GM18867 (cell line): ENCODE results near the gene POMT2.

Experiments used
- ATAC-seq: cut with Tn5 transposase; IDR thresholded peaks from one replicate; pipeline ENCODE4 v1.9.1; 2021; ENCODE audit warnings: mild to moderate bottlenecking, moderate library complexity; ENCODE audit not compliant: unreplicated experiment

Gene POMT2

DNA sequence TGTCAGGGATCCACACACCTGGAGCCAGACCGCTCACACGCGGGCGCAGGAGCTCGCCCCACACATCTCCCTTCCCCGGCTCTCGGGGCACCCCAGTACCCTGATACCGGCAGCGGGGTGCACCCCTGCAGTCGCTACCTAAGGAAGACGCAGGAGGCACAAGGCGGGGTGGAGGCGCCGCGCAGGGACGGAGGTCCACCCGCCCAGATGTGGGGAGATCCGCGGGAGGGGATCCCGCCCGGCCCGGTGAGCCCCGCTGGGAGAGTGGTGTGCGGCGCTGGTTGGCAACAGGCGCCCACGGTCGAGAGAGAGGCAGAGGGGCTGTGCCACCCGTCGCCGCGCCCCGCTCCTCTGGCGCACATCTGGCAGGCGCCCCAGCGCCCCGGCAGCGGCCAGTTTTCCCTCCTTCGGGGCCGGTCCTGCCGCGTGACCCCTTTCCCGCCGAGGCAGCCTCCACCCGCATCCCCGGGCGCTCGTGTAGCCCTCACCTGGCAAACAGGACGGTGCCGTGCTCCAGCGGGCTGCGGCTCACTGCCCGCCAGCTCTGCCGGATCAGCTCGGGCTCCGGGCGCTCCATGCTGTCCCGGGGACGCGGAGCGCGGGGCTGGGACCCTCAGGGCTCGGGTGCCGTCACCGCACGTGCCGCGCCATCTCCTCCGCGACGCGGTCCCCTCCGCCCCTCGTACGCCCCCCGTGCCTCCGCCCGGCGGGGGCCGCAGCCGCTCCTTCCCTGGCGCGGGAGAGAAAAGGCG, 50.1 kb downstream of the POMT2 start:
- ATAC-seq, result no peak

DNA sequence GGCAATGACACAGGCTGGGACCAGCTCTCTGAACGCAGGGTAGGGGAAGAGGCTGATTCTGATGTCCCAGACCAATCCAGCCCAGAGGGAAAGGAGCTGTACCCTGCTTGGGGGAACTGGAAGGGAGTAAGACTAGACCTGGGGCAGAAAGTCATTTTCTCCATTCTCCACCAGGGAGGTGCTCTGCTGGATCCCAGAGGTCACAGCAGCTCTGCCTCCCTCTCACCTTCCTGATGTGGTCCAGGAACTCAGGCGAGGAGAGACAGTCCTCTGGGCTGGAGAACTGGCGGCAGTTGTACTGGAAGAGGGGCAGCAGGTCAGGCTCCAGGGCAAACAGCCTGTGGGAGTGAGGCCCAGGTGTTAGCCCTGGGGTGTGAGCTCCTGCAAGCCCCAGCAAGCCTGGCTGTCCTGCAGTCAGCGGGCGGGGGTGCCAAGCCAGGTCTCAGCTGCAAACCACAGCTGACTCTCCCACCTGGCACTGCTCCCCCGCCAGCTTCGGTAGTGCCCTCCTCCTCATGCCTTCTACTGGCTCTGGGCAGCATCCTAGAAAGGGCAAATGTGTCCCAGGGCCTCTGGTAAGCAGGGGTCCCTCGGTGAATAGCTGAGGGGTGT, 51.6 kb downstream of the POMT2 start:
- no peak for ATAC-seq

DNA sequence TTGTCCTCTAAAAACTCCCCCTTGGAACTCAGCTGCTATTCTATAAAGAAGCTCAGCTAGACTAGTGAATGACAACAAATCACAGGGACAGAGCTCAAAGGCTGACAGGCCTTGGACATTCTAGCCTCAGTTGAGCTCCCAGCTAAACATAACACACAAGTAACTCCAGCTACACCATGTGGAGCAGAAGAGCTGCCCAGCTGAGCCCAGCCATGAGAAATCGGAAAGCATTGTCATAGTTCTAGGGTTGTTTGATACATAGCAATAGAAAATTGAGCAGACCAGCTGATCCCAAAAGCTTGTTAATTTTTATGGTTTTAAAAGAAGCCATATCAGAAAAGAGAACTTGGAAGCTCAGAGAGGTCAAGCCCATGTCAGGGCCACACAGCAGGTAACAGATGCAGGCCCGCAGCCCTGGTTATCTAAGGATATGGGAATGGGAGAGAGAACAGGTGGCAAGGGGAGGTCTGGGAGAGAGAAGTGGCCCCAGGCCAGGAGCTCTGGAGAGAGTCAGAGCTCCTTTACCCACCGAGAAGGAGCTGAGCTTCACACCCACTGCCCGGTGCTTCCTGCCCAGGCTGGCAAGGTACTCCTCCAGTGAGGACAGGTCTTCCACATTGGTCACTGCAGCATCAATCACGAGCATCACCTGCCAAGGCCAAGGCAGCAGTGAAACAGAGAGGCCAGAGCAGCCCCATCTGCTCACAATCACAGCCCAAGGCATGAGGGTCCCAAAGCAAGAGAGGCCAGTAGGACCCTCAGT, 52.6 kb downstream of the POMT2 start:
- no peak for ATAC-seq

DNA sequence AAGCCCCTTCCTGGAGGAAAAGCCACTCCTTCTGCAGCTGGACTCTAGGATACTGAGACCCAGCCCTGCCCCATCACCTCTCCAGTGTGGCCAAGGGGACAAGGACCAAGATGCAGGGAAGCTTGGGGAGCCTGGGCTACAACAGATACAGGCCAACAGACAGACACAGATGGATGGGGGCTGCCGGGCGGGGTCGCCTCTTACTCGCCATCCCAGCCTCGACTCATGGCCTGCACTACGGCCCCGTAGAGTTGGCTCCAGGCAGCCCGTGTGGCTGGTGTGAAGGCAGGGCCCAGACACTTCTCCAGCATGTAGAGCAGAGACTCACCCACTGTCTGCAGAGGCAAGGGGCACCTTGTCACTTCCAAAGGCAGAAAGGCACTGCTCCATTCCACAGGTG, 54.3 kb downstream of the POMT2 start:
- ATAC-seq, result no peak

DNA sequence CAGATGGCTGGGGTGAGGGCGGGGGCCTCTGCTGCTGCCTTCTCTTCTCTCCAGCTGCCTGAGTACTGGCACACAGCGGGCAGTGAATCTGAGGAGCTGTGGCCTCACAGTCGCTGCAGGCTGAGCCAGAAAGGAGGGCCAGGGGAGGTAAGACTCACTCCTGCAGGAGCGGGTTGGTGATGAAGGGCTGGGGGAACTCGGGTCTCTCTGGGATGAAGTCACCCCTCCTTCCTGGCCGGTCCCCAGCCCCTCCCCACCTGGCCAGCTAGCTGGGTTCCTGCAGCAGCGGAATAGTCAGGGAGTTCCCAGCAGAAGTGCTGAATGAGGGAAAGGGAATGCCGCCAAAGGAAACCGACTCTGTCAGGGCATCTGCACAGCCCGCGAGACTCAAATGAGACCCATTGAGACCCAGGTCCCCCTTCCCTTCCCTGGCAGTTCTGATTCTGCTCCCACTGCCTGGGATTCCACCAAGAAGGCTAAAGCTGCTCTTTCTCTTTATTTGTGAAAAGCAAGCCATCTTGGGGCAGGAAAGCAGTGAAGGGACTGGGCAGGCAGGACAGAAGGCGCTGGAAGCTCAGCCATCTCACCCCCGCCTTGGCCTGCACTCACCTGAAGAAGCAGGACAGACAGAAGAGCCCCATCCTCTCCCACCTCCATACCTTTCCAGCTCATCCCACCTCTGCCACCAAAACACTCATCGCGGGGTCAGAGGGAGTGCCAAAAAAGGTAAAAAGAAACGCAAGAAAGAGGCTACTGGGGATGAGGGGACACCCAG, 54.9 kb downstream of the POMT2 start:
- no peak for ATAC-seq

DNA sequence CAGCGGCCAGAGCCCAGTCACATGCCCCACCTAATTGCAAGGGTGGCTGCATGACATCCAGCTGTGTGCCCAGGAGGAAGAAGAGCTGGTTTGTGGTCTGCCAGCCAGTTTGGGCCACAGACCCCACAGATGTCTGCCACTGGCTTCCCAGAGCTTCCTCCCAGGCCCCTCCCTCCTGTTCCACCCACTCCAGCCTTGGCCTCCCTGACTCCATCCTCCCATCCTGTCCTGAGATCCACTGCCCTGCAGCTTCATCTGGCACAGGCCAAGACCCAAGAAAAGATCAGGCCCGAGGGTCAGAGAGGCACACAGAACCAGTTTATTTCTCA, 55.5 kb downstream of the POMT2 start:
- no peak for ATAC-seq

DNA sequence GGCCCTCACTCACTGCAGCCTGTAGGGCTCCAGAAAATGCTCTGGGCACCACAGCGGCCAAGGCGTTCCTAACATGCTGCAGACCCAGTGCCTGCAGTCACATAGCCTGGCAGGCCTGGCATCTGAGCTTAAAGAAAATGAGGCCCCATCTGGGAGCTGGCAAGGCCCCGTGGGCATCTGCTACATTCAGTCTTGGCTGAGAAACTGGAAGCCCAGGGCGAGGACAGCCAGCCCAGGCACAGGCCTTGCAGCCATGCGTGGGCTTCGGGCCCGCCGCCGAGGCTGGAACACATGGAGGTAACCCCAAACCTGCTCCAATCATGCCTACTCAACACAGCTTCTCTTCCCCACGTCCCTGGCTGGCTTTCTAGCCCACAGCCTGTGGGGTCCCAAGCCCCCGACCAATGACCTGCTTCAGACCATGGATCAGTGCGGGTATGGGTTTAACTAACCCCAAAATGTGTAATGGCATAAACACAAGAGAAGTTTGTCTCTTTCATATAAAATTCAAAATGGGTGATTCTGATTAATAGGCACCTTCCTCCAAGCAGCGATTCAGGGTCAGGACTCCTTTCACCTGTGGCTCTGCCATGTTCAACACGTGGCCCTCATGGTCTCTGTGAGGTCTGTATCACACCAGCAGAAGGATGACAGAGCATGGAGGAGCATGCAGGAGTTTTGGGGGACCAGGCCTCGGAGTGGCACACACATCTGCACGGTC, 56.1 kb downstream of the POMT2 start:
- no peak for ATAC-seq

DNA sequence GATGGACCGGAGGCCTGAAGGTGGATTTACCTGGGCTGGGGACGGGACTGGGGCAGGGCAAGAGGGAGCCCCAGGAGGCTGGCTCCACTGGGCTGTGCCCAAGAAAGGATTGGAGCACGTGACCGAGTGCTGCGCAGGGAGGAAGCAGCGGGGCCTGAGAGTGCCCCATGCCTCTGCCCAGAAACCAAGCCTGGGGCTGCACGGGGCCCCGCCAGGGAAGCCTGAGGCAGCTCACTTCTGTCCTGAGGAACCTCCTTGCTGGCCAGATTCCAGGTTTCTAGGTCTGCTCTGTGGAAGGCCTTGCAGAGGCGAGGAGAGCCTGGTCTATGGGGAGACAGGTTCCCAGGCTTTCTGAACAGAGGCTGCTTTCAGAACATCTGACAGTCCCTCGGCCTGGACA, 60.1 kb downstream of the POMT2 start:
- no peak for ATAC-seq

DNA sequence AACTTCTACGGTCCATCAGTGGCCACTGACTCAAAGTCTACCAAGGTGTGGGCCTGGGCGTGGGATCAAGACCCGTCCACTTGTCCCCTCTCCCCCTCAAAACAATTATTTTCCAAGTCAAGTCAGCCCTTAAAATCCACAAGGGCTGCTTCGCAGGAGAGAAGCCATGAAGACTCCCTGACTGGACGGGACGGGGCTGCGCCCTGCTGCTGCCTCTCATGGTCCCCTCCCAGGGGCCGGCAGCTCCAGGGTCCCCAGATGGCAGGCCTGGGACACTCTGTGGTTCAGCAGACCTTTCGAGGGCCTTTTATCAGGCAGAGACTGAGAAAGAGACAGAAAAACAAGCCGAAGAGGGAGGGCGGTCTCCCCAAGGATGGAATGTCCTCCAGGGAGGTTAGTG, 60.5 kb downstream of the POMT2 start:
- no peak for ATAC-seq

DNA sequence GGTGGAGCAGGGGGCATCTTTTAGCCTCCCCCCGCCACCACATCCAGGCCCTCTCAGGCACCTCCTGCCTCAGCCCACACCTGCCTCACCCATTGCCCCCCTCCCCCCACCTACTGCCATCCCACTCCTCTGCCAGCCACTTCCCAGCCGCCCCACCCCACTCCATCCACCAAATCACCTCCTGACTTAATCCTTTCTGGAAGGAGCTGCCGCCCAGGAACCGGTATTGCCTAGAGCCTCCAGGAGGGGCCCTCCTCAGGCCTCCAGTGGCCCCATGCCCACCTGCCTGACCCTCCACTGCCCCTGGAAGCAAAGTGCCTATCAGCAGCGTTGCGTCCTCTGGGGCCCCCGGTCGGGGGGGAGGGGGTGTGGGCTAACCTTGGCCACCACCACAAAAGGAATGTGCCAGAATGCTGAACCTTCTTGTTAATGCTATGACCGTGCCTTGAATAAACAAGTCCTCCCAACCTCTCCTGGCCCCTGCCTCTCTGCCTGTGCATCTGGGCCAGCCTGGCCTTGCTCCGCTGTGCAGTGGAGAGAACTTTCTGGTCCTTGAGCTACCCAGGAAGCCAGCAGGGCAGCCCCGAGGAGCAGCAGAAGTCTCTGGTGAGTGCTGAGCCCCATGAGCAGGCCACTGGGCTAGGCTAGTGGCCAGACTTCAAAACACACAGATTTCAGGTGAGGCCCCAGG, 61.5 kb downstream of the POMT2 start:
- ATAC-seq, result no peak

DNA sequence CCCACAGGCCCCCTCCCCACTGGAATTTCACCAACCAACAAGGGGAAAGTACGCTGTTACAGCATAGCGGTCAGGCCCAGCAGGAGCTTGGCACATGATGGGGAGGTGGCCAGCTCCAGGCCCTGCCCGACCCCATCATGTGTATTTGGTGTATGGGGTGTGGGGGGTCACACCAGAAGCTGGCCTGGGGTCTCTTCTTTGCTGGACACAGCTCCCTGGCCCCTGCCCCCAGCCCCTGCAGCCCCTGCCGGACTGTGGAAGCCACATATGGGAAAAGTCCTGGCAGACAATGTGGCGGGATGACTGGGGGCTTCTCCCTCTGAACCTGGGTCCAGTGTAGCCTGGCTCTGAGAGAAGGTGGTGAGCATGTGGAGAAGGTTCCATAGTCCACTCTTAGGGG, 62.1 kb downstream of the POMT2 start:
- ATAC-seq, result no peak

DNA sequence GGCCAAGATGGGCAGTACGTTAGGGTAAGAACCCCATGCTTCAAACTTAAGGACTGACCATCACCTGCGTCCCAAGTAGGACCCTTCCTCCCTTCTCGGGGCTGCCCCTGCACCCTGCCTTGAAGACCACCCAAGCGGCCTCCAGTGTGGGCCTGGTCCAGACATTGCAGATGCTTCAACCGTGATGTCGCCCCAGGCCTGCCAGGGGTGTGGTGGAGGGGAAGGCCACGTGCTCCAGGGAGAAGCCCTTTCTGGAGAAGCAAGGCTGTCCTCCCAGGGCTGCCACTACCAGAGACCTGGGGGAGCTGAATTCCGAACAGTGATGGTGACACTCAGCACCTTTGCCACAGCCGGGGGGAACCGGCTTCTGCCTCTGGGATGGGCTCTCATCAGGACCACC, 63.0 kb downstream of the POMT2 start:
- no peak for ATAC-seq

DNA sequence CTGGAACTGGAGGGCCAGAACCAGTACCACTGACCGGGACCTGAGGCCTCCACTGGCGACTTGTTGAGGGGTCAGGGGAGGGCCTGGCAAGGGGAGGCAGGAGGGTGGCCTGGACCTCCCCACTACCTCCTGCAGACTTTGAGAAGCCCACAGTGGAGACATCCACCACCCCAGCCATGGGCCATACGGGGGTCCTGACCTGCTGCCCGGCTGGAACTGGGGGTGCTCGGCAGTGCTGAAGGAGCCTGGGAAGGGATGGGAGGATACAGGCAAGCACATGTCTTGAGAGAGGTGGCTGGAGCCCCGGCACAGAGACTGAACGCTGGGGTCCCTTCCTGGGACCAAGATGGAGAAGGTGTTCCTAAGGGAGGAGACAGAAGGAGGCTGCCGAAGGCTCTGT, 64.0 kb downstream of the POMT2 start:
- no peak for ATAC-seq

DNA sequence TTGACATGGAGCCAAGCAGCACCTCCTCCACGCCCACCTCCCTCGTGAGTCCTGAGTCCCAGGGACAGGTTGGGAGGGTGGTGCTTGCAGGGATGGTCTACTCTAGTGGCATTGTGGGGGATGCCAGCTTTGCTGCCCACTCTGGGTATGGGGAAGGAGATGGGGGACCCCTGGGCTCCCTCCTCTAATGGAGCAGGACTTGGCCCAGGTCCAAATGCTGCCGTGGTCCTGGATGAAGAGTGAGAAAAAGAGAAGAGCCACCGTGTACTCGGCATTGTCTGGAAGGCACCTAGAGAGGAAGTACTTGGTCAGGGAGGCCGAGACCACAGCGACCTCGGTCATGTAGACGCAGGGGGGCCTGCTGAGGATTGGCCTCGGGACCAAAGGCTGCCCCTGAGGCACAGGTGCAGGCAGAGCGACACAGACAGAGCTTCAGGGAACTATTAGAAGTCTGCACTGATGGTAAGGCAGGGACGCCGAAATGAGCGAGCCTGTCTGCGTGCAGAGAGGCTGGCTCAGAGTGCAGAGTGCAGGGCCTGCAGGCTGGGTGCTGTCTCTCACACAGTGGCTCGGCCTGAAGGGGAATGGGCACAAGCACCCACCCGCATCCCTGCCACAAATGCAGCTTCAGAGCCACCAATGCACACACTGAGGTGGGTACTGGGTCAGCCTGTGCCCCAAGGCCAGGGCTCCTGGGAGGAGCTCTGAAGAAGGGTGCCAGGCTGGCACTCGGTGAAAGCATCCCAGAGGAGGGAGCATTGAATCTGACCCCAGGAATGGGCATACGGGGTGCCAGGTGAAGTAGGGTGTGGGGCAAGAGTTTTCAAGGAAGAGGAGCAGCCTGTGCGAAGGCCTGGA, 67.1 kb downstream of the POMT2 start:
- ATAC-seq, result no peak

DNA sequence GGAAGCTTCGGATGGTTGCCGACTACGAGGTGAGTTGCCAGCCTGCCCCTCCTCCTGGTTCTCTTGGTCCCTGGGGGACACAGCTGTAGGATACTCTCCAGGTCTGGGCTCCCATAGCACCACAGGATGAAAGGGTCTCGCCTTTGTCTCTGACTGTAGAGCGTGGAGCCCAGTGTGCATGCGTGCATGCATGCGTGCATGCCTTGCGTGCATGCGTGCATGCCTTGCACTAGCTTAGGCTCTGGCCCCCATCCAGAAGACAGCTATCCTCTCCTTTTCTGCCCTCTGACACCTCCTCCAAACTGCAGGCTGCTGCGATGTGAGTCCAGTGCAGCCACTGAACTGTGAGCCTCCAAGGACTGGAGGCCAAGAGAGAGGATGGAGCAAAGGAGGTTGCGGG, 68.8 kb downstream of the POMT2 start:
- ATAC-seq, result no peak

DNA sequence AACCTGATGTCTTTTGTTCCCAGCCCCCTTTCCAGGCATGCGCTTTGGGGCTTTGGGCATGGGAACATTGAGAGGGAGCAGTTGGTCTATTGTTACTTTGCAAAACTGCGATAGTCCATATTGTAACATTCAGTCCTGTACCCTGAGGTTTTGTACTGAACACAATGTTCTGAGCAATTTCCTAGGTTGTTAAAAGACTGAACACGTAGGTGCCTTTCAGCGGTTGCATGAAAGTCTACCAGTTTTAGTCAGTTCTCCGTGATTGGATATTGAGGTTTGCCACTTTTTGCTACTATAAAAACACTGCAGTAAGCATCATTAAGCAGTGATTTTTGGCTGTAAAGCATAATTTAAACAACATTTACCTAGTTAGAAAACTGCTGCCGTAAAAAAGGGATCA, 69.8 kb downstream of the POMT2 start:
- no peak for ATAC-seq

DNA sequence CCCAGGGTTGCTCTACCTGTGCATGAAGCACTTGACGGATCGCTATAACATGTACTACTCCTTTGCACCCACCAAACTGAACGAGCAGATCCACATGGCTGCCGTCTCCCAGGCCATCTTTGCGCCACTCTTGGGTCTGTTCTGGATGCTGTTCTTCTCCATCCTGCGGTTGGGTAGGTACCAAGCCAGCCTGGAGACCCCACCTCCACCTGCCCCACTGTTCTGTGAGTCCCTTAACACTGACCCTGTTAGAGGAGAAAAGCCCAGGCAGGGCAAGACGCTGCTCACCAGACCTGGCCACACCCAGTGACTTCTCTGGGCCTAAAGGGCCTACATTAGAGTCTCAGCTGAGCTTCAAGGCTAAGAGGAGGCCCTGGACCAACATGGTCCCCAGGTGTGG, 71.4 kb downstream of the POMT2 start:
- ATAC-seq, result no peak

DNA sequence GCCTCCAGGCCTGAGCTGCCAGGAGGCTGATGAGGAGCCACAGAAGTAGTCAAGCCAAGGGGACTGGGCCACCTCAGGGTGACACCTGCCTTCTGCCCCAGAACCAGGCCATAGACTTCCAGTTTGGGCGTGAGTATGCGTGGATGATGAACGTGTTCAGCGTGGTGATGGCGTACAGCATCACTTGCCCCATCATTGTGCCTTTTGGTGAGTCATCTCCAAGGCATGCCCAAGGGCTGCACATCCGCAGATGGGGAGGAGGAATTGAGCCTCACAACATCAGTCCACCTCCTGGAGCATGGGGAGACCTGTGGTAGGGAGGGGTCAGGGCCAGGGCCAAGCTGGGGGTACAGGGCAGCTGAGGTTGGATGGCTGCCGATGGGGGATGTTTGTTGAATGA, 72.0 kb downstream of the POMT2 start:
- ATAC-seq, result no peak

DNA sequence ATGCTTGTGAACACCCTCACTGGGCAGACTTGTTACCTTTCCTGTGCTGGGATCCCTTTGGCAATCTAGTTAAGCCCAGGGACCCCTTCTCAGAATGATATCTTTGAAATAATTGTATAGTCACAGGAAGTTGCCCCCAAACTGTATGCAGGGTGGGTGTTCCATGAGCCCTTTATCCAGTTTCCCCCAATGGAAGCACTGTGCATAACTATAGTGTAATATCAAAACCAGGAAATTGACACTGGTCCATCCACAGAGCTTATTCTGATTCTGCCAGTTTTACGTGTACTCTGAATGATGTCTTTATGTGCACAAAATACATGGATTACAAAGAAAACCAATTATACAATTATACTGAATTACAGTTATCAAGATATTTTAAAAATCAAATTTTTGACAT, 73.9 kb downstream of the POMT2 start:
- ATAC-seq, result no peak
